ENCODE data around the gene YARS1. TPM values are rescaled to one million over a fixed set of nuclear protein-coding genes. Genes with fewer than 3 reads are reported as not detected.
A peak's percentile ranks its signal among the peaks of the same experiment; 100 is the strongest.

Gene YARS1
- total RNA-seq, 1 experiment from 2014 or later = 194 TPM

DNA sequence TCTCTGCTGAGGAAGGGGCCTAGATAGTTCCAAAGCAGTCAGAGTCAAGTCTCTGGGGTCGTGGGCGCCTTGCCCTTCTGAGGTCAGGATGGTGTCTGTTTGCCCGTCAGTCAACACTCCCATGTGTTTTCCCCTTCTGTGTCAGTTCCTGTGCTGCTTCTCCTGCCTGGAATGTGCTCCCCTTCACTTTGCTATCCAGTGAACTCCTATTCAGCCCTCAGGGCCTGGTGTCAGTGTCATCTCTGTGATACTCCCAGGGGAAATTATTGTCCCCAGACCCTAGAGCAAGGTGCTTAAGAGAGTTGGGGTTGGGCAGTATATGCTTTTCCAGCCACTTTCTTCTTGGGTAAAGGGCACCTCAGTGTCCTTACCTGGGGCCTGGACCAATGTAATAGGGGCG is 68.8 kb downstream of the YARS1 start:
- H3K27ac Mint-ChIP-seq = peak overlapping the region in 1 of 3 experiments; percentile 33; a peak in 3 of 7 replicates
- no peak for DNase-seq
- no CpG with 5 or more reads among the region's 4 CpGs for WGBS (ENCODE audit: extremely low coverage, insufficient read length, low lambda C conversion rate)
- Histone ChIP-seq H3K79me1 (ENCODE audit: insufficient read depth, low read depth, low read length, poor library complexity, severe bottlenecking) (no peaks in the 10 kb centered on the region), H3K27ac (ENCODE audit: insufficient read length, low read depth, low read length) (no peak overlapping the region), H2AK5ac (ENCODE audit: insufficient read length, low read length) (no peak overlapping the region), H2BK15ac (ENCODE audit: low read depth, low read length) (no peak overlapping the region), H3K23ac (ENCODE audit: insufficient read length, low read depth, low read length) (no peak overlapping the region), H3K4ac (ENCODE audit: low read depth, low read length) (no peak overlapping the region), H3K79me2 (ENCODE audit: insufficient read depth, low read length) (no peaks in the 10 kb centered on the region), H4K5ac (ENCODE audit: insufficient read length, low read depth, low read length) (no peak overlapping the region), H2BK12ac (ENCODE audit: insufficient read length, low read depth, low read length) (no peak overlapping the region), H2BK20ac (ENCODE audit: low read depth, low read length, poor library complexity, severe bottlenecking) (no peak overlapping the region), H3K27me3 (ENCODE audit: insufficient read depth, low read length) (no peaks in the 10 kb centered on the region), H2BK5ac (ENCODE audit: insufficient read length, low read length) (no peak overlapping the region), H4K91ac (ENCODE audit: insufficient read length, low read depth, low read length) (no peak overlapping the region), H3K18ac (ENCODE audit: insufficient read length, low read depth, low read length) (no peak overlapping the region), H4K8ac (replicated peaks; ENCODE audit: insufficient read length, low read depth, low read length) (no peak overlapping the region), H3K4me2 (ENCODE audit: insufficient read depth, insufficient read length, low read length) (no peak overlapping the region), H3K4me1 (ENCODE audit: insufficient read depth, low read length) (no peaks in the 10 kb centered on the region), H2BK120ac (ENCODE audit: low read depth, low read length, poor library complexity, severe bottlenecking) (no peak overlapping the region), H3K9me3 (ENCODE audit: control insufficient read depth, low read depth, low read length) (no peaks in the 10 kb centered on the region), H3K14ac (ENCODE audit: insufficient read depth, low read length) (no peak overlapping the region), H3K23me2 (ENCODE audit: insufficient read length, low read depth, low read length, poor library complexity, severe bottlenecking) (no peaks in the 10 kb centered on the region), H4K20me1 (ENCODE audit: control insufficient read depth, insufficient read depth, insufficient read length) (no peaks in the 10 kb centered on the region), H3K56ac (ENCODE audit: insufficient read length, low read depth, low read length) (no peak overlapping the region), H3T11ph (ENCODE audit: low read length) (no peak overlapping the region), H3K9ac (ENCODE audit: extremely low read depth, insufficient read length, low read length) (no peak overlapping the region), H2AFZ (ENCODE audit: low read length) (no peak overlapping the region)
- H3K4me3 Mint-ChIP-seq = no peak overlapping the region
- TF ChIP-seq, protein P1, sequence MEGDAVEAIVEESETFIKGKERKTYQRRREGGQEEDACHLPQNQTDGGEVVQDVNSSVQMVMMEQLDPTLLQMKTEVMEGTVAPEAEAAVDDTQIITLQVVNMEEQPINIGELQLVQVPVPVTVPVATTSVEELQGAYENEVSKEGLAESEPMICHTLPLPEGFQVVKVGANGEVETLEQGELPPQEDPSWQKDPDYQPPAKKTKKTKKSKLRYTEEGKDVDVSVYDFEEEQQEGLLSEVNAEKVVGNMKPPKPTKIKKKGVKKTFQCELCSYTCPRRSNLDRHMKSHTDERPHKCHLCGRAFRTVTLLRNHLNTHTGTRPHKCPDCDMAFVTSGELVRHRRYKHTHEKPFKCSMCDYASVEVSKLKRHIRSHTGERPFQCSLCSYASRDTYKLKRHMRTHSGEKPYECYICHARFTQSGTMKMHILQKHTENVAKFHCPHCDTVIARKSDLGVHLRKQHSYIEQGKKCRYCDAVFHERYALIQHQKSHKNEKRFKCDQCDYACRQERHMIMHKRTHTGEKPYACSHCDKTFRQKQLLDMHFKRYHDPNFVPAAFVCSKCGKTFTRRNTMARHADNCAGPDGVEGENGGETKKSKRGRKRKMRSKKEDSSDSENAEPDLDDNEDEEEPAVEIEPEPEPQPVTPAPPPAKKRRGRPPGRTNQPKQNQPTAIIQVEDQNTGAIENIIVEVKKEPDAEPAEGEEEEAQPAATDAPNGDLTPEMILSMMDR (conservative IDR thresholded peaks at IDR 0.05) = no peak
- no peaks in the 10 kb centered on the region for H3K9me3 Mint-ChIP-seq
- H3K36me3 Mint-ChIP-seq (ENCODE audit: insufficient read depth in 1 of 3, low read depth in 3 of 3) = peaks cover 0 to 10% (median 5%) of the 10 kb centered on the region in 3 experiments; a peak in 5 of 7 replicates
- peaks cover 24 to 26% of the 10 kb centered on the region in 2 experiments for H3K4me1 Mint-ChIP-seq
- no peaks in the 10 kb centered on the region for H3K27me3 Mint-ChIP-seq (ENCODE audit: low read depth)
